AG04449 (cell line): ENCODE results near the gene CHKA.

Experiments used
- CTCF ChIA-PET: fragments of 350-600 bp; formaldehyde crosslinking; extraction: SDS; loops from one replicate; lab custom pipeline; 2021; ENCODE audit warnings: antibody characterized with exemption; lab: Yijun Ruan, JAX
- POLR2A ChIA-PET: fragments of 400-600, 350-600 bp; formaldehyde crosslinking; extraction: SDS; loops from one replicate; lab custom pipeline; 2020; ENCODE audit warnings: antibody characterized with exemption, inconsistent platforms; lab: Yijun Ruan, JAX
- DNase-seq: peaks from one replicate; pipeline ENCODE4 v3.0.0-alpha.2; 2010; ENCODE audit warnings: low read depth, low spot score
- H3K4me3 ChIP-seq: 2 replicates; pipeline ENCODE4 v1.5.1; 2011; ENCODE audit warnings: low read depth, mild to moderate bottlenecking, control low read depth, low read length
- CTCF ChIP-seq: IDR thresholded peaks from one replicate; pipeline ENCODE4 v1.5.1; 2011; ENCODE audit warnings: mild to moderate bottlenecking, moderate library complexity, low read length, control low read depth, inconsistent platforms; ENCODE audit not compliant: insufficient read depth; ENCODE audit errors: missing control alignments

The CHKA gene

GRCh38 chr11:68141246-68142027 is 20.2 kb upstream of the CHKA start:
- no peak for TF ChIP-seq CTCF
- POLR2A ChIA-PET: no interaction called here
- no peak for DNase-seq
- H3K4me3 ChIP-seq: no peak overlapping the region
- CTCF ChIA-PET: no interaction called here

GRCh38 chr11:68140496-68141245 is 19.5 kb upstream of the CHKA start:
- POLR2A ChIA-PET: no interaction called here
- CTCF ChIA-PET: no interaction called here
- no peak for DNase-seq
- no peak for TF ChIP-seq CTCF
- no peak overlapping the region for H3K4me3 ChIP-seq

GRCh38 chr11:68138237-68138636 is 17.0 kb upstream of the CHKA start:
- no peak for DNase-seq
- no peak for TF ChIP-seq CTCF
- H3K4me3 ChIP-seq: no peak overlapping the region
- ChIA-PET CTCF (interaction anchor here (0.8 to 1.5 kb wide), 2 partner anchors 39 to 71 kb away, joined by 3 to 5 read pairs; no protein-coding TSS in a partner anchor), POLR2A (no interaction called here)

- DNase-seq: no peak
- H3K4me3 ChIP-seq: no peak overlapping the region
- ChIA-PET CTCF (interaction anchor here (1.5 kb wide), 1 partner anchor 71 kb away, joined by 5 read pairs; no protein-coding TSS in a partner anchor), POLR2A (no interaction called here)
- TF ChIP-seq CTCF: no peak
These were observed 16.6 kb upstream of the CHKA start for GRCh38 chr11:68137833-68138232.

DNA sequence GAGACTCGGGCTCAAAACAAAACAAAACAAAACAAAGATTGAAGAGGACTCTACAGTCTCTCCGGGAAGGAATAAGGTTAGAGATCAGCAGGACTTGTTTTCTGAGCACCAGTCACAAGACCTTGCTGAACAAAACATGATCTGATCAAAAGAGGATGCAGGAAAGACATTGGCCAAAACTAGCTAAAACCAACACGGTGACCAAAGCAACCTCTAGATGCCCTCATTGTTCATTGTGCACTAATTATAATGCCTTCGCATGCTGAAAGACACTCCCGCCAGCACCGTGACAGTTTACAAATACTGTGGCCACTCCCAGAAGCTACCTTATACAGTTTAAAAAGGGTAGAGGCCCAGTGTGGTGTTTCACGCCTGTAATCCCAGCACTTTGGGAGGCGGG is 15.7 kb upstream of the CHKA start:
- H3K4me3 ChIP-seq: no peak overlapping the region
- ChIA-PET POLR2A (no interaction called here), CTCF (no interaction called here)
- DNase-seq: no peak
- no peak for TF ChIP-seq CTCF

- DNase-seq: no peak
- CTCF ChIA-PET: no interaction called here
- no peak for TF ChIP-seq CTCF
- POLR2A ChIA-PET: no interaction called here
- H3K4me3 ChIP-seq: no peak overlapping the region
These were observed 14.0 kb upstream of the CHKA start for GRCh38 chr11:68135161-68135560.
